Effector memory CD4-positive, alpha-beta T cell (primary cell): ENCODE data around the gene PGLYRP3.
"Not testable (repeated sequence)": the region's sequence is repeated elsewhere in the genome, so short reads cannot be mapped to it uniquely, and the experiment has no call there.

Source experiments
- DNase-seq, 3 donors: peaks; one replicate each; pipeline ENCODE4 v3.0.0-alpha.2; 2020
- H3K27ac ChIP-seq: 2 replicates; pipeline ENCODE4 v1.7.0; 2013; ENCODE audit warnings: mild to moderate bottlenecking, low read length, moderate library complexity; ENCODE audit not compliant: insufficient read depth, poor library complexity, severe bottlenecking
- H3K27me3 ChIP-seq: replicated peaks from 2 replicates; pipeline ENCODE4 v1.7.0; 2013; ENCODE audit warnings: mild to moderate bottlenecking, low read length; ENCODE audit not compliant: insufficient read depth, control insufficient read depth, poor library complexity, severe bottlenecking
- H3K36me3 ChIP-seq: 2 replicates; pipeline ENCODE4 v1.7.0; 2013; ENCODE audit warnings: mild to moderate bottlenecking, low read length, moderate library complexity; ENCODE audit not compliant: control insufficient read depth, insufficient read depth
- H3K4me1 ChIP-seq: 2 replicates; pipeline ENCODE4 v1.7.0; 2013; ENCODE audit warnings: low read length, mild to moderate bottlenecking; ENCODE audit not compliant: control insufficient read depth, insufficient read depth, poor library complexity, severe bottlenecking
- H3K4me3 ChIP-seq: 2 replicates; pipeline ENCODE4 v1.7.0; 2013; ENCODE audit warnings: low read length, low read depth, mild to moderate bottlenecking; ENCODE audit not compliant: insufficient read depth, poor library complexity, severe bottlenecking
- H3K9me3 ChIP-seq: 2 replicates; pipeline ENCODE4 v1.7.0; 2013; ENCODE audit warnings: mild to moderate bottlenecking, low read length, moderate library complexity; ENCODE audit not compliant: control insufficient read depth

The PGLYRP3 gene

DNA sequence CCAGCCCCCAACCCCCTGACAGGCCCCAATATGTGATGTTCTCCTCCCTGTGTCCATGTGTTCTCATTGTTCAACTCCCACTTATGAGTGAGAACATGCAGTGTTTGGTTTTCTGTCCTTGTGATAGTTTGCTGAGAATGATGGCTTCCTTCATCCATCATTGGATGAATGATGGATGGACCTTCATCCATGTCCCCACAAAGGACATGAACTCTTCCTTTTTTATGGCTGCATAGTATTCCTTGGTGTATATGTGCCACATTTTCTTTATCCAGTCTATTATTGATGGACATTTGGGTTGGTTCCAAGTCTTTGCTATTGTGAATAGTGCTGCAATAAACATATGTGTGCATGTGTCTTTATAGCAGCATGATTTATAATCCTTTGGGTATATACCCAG, 1.6 kb upstream of the PGLYRP3 start:
- H3K4me1 ChIP-seq, H3K27me3 ChIP-seq, H3K9me3 ChIP-seq, H3K36me3 ChIP-seq, H3K4me3 ChIP-seq, DNase-seq, H3K27ac ChIP-seq: not testable (repeated sequence)

DNA sequence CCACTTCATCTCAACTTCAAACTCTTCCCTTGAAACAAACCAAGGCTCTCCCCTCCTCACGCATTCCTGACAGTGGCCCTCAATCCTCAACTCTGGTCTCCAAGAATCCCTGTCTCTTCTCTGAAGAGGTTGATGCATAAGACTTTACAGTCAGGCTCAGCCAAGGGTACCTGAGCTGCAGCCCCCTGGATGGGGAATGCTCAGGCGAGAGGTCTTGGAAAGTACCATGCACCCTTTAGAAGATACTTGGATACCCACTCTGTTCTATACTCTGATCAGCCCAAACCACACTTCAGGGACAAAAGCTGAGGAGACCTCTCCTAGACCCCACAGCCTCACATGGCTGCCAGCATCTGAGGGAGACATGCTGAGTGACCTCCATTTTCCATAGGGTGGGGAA, 536 bp upstream of the PGLYRP3 start:
- Histone ChIP-seq H3K9me3 (no peaks in the 10 kb centered on the region), H3K4me3 (no peak overlapping the region), H3K27ac (no peak overlapping the region), H3K27me3 (no peaks in the 10 kb centered on the region), H3K36me3 (no peaks in the 10 kb centered on the region), H3K4me1 (no peaks in the 10 kb centered on the region)
- DNase-seq, result no peak

DNA sequence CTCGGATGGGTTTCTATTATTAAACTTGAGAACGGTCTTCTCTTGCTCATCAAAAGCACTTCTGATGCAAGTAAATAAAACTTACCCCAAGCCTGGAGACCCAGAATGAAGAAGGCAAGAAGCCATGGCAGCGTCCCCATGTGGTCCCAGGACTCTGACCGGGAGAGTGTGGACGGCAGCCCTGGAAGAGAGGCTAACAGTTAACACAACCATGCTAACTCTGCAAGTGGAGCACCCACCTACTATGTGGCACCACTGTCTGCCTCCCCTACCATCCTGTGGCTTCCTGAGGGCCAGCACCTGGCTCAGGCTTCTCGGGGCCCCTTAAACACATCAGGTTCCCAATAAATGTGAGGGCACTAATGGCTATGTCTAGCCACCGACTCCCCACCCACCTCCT, 2.2 kb downstream of the PGLYRP3 start:
- no peaks in the 10 kb centered on the region for H3K27me3 ChIP-seq
- no peak overlapping the region for H3K4me3 ChIP-seq
- no peaks in the 10 kb centered on the region for H3K36me3 ChIP-seq
- no peaks in the 10 kb centered on the region for H3K4me1 ChIP-seq
- no peak for DNase-seq
- no peak overlapping the region for H3K27ac ChIP-seq
- H3K9me3 ChIP-seq, result no peaks in the 10 kb centered on the region

- no peak for DNase-seq
- Histone ChIP-seq H3K36me3 (no peaks in the 10 kb centered on the region), H3K9me3 (no peaks in the 10 kb centered on the region), H3K4me1 (no peaks in the 10 kb centered on the region), H3K4me3 (no peak overlapping the region), H3K27ac (no peak overlapping the region), H3K27me3 (no peaks in the 10 kb centered on the region)
These were observed 3.3 kb downstream of the PGLYRP3 start for GRCh38 chr1:153309441-153309840.

- Histone ChIP-seq H3K4me3 (no peak overlapping the region), H3K27ac (no peak overlapping the region), H3K4me1 (no peaks in the 10 kb centered on the region), H3K36me3 (no peaks in the 10 kb centered on the region), H3K9me3 (no peaks in the 10 kb centered on the region), H3K27me3 (no peaks in the 10 kb centered on the region)
- DNase-seq, result no peak
These were observed 4.2 kb downstream of the PGLYRP3 start for GRCh38 chr1:153308540-153308939.

- DNase-seq, result no peak
- Histone ChIP-seq H3K27me3 (no peaks in the 10 kb centered on the region), H3K36me3 (no peaks in the 10 kb centered on the region), H3K4me1 (no peaks in the 10 kb centered on the region), H3K4me3 (no peak overlapping the region), H3K9me3 (no peaks in the 10 kb centered on the region), H3K27ac (no peak overlapping the region)
These were observed 5.5 kb downstream of the PGLYRP3 start for GRCh38 chr1:153307221-153307600.

- no peaks in the 10 kb centered on the region for H3K36me3 ChIP-seq
- no peaks in the 10 kb centered on the region for H3K9me3 ChIP-seq
- no peak overlapping the region for H3K27ac ChIP-seq
- H3K4me3 ChIP-seq, result no peak overlapping the region
- no peak for DNase-seq
- no peaks in the 10 kb centered on the region for H3K27me3 ChIP-seq
- no peaks in the 10 kb centered on the region for H3K4me1 ChIP-seq
These were observed 6.2 kb downstream of the PGLYRP3 start for GRCh38 chr1:153306303-153307220.

DNA sequence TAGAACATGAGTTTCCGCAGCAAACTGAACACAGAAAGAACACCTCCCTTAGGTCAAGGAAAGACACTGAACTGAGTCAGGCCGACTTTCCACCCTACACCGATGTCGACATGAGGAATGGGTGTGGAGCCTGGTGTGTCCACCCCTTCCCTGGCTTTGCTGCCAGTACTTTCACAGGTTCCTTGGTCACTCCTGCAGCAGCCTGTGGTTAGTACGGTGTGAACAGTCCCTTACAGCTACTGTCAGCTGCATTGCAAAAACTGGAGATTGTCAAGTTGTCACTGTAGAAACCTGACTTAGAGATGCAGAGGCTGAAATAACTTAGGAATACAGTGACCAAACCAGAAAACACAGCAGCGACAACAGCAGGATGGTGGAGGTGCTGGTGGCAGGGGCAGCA, 7.1 kb downstream of the PGLYRP3 start:
- no peak overlapping the region for H3K27ac ChIP-seq
- no peak overlapping the region for H3K4me3 ChIP-seq
- H3K36me3 ChIP-seq, result no peaks in the 10 kb centered on the region
- H3K4me1 ChIP-seq, result no peaks in the 10 kb centered on the region
- H3K27me3 ChIP-seq, result no peaks in the 10 kb centered on the region
- DNase-seq, result no peak
- H3K9me3 ChIP-seq, result no peaks in the 10 kb centered on the region

- Histone ChIP-seq H3K9me3 (no peaks in the 10 kb centered on the region), H3K4me1 (no peaks in the 10 kb centered on the region), H3K27ac (no peak overlapping the region), H3K27me3 (no peaks in the 10 kb centered on the region), H3K36me3 (no peaks in the 10 kb centered on the region), H3K4me3 (no peak overlapping the region)
- DNase-seq, result no peak
These were observed 10.4 kb downstream of the PGLYRP3 start for GRCh38 chr1:153302308-153302707.

DNA sequence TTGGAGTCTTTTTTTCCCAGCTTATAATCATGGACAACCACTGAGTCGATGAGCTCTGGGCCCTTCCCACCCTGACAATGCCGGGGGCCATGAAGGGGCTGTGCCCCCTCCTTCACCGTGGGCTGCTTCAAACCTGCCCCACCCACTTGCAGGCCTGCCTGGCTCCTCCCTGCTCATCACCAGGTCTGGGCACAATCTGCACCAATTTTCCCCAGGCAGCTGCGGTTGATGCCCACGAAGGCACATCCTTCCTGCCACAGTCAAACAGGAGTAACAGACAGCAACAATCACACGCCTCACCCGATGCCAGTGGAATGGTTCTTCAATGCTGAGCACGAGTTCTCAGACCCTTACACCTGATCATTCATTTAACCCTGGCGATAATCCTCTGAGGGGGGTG, 18.9 kb downstream of the PGLYRP3 start:
- no peak for DNase-seq
- Histone ChIP-seq H3K27ac (no peak overlapping the region), H3K36me3 (no peaks in the 10 kb centered on the region), H3K4me3 (no peak overlapping the region), H3K9me3 (no peaks in the 10 kb centered on the region), H3K27me3 (peaks cover 3% of the 10 kb centered on the region), H3K4me1 (peaks cover 14% of the 10 kb centered on the region)
